Stimulated activated CD4-positive, alpha-beta T cell treated with anti-CD3 and anti-CD28 coated beads, TNF-alpha, amount 100 ng/mL, for 24 hours (primary cell): Measurements from ENCODE around the gene TEAD1.

Source experiments
- DNase-seq, 3 experiments: peaks; one replicate each; pipeline ENCODE4 v3.0.0-alpha.2; 2020; ENCODE audit warnings: low read depth in 3 of 3

The TEAD1 gene

DNA sequence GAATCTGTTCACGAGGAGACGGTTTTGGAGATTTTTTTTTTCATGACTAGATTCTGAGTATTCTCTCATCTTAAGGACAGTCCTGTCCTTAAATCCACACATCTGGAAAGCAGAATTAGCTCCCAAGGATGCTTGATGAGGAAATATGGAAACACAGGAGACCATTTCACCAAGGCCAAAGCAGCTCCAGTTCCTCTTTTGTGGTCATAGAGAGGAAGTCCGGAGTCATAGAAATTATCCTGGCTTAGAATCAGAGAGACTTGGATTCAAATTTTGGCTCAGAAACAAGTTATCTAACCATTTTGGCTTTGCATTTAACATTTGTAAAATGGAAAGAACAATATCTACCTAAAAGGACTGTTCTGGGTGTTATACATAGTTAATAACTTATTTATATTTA lies 7.3 kb upstream of the TEAD1 start:
- DNase-seq: no peak

DNA sequence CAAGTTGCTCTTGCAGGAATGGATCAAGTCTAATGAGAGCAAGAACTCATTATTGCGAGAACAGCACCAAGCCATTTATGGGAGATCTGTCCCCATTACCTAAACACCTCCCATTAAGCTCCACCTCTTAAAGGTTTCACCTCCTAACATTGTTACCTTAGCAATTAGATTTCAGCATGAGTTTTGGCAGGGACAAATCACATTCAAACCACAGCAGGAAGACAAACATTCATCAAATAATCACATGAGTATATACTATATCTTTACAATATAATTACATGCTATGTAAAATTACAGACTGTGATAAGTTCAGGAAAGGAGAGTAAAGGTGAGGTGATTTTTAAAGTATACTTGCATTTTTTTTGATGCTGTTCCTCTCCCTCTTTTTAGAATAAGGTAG lies 6.6 kb upstream of the TEAD1 start:
- no peak for DNase-seq

DNA sequence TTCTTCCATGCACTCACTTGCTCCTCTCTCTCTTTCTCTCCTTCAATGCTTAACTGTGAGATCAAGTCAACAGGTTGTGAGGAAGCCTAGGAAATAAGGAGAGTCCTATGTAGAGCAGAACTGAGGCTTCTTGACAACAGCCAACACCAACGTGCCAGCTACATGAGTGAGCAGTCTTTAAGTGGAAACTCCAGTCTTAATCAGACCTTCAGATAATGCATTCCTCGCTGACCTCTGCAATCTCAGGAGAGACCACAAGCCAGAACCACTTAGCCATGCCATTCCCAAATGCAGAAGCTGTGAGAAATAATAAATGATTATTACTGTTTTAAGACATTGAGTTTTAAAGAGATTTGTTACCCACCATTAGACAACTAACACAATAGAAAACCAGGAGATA lies 6.1 kb upstream of the TEAD1 start:
- DNase-seq: no peak

DNA sequence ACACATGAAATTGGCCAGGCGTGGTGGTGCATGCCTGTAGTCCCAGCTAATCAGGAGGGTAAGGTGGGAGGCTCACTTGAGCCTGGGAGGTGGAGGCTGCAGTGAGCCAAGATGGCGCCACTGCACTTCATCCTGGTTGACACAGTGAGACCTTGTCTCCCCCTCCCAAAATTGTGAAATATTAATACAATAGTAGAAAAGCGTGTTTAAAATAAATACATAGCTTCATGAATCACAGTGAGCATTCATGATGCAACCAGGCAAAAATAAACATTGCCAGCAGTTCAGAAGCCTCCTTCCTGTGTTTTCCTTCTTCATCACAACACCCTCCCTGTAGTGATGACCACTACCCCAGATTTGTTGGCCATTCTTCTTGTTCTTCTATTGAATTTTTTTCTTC lies 4.3 kb upstream of the TEAD1 start:
- DNase-seq: no peak

DNA sequence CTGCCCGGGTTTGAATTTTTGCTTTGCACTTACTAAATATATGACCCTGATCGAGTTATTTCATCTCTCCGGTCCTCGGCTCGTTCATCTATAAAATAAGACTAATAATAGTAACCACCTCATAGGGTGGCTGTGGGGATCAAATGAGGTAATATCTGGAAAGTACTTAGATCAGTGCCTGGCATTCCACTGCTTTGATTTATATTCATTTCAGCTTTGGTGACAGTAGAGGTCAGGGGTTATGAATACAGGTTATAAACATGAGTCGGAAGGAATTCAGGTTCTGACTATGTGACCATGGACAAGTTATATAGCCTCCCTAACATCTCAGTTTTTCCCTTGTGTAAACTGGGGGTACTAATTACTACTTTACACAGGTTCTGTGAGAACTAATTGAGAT lies 2.9 kb upstream of the TEAD1 start:
- DNase-seq: no peak

DNA sequence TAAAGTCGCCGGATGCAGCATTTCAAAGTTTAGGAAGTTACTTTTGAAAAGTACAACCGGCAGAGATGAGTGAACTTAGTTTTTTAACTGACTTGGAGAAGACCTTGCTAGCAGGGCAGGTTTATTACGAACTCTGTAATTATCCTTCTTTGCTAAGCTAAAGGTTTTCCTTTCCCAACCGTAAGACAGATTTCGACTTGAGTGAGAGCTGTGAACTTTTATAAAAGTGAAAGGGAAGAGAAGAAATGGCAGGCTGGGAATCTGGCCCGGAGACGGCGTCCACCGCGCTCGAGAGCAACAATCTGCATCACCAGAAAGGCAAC lies 659 bp upstream of the TEAD1 start:
- no peak for DNase-seq

DNA sequence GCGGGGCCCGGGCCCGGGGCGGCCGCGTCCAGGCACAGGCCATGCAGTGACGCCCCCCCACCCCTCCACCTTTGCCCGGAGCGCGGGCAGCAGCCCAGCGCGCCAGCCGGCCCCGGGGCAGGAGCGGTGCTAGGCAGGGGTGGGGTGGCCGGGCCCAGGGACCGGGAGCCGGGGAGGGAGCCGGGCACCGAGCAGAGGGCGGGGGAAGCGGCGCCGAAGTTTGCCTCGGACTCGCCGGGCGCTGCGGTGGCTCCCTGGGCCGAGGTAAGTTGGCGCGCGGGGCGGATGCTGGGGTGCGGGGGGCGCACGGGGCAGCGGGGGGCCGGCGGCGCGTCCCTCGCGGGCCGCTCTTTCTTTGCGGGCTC lies 332 bp downstream of the TEAD1 start:
- peak in 1 of 3 experiments; percentile 11 for DNase-seq

DNA sequence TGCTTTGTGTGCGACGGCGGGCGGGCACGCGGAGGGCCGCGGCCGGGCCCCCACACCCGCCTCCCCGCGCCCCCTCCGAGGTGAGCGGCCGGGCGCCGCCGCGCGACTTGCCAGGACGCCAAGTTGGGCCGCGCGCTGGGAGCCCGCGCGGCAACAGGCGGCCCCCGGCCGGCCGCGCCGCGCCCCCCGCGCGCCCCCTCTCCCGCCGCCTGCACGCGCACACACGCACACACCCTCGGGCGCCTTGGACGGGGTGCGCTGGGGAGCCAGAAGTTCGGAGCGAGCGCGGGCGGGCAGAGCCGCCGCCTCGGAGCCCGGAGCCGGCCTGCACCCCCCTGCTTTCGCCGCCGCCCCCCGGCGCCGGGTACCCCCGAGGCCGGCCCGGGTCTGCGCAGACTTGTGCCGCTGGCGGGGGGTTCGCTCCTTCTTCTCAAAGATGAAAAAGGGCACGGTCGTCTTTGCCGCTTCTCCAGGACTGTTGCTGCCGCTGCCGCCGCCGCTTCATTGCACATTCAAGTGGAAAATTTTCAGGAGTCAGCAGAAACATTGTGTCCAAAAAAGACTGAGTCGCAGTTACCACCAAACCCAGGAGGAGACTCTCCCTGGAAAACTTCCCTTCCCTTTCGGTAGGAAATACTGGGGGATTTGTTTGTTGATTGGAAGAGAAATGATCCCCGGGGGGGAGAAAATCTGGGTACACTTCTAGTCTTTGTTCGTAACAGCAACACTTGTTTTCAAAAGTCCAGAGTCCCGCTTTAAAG lies 895 bp downstream of the TEAD1 start:
- DNase-seq: no peak

DNA sequence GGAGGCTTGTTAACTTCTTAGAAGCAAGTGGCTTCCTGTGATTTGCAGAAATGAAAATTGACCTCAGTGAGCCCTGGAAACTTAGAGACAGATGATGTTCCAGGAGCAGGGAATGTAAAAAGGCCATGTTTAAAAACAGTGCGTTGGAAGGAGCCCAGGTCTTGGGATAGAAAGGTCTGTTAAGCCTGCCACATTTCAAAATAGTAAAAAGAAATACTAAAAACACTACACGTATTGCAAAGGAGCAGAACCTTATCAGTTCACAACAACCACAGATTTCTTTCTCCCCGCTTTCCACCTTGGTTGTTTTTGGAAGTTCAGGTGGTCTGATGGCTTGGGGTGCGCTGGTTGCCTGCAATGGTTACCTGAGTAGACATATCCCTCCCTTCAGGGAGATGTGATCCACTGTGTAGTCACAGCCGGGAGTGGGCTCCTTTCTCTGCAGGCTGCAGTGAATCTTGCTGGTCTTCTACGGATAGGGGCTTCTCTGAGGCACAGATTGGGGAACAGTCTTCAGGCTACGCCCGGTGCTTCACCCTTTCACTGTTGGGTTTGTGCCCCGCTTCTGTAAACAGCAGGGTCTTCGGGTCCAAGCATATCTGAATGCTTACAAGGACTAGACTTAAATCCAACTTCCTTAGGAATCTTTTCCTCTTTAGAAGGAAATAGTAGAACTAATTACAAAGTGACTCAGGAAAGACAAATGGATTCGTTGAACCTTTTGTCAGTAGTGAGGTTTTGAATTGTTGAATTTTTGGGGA lies 1.9 kb downstream of the TEAD1 start:
- DNase-seq: no peak

DNA sequence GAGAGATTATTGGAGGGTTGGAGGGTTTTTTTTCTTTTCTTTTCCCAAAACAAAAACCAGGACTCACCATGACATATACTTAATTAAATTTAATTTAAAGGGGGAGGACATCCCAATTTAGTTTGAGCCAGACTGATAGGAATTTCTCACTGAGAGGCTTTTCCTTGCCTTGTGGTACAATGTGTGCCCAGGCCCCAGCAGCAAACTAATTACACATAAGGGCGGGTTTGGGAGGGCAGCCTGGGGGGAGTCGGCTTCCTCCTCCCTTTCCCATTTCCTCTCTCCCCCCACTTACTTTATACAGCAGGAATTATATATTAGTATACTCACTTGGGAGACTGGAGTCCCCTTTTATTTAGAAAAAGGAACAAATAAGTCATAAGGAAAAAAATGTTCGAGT lies 2.9 kb downstream of the TEAD1 start:
- no peak for DNase-seq

DNA sequence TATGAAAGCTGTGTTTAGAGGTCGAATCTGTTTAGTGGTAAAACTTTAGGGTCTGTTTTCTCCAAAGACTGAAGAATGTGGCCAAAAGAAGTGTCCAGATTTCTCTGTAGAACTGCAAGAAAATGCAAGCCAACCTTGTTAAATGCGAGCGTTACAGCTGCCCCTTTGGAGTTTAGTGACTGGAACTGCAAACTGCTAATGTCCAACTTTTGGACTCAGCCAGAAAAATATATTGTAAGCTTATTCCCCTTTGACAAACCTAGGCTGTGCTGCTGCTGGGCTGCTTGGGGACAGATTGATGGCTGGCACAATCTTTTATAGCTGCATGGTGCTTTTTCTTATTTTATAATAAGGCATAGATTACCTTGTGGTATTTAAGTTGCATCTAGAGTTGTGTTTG lies 3.9 kb downstream of the TEAD1 start:
- DNase-seq: no peak

DNA sequence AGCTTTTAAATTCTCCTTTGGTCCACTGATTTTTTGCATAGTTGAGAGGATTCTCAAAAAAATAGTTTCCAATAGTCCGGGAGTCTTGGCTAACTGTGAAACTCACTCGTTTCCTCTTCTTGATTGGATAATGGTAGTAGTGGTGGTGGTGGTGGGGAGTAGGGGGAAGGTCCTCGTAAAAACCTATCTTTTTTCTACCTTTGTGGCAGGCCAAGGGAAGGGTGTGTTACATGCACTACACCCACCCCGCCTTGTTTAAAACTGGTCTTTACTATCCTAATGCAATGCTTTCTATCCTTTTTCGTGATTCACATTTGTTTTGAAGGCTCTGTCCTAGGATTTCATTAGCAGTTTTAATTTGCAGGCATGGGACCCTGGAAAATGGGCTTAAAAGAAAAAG lies 4.8 kb downstream of the TEAD1 start:
- DNase-seq: no peak

DNA sequence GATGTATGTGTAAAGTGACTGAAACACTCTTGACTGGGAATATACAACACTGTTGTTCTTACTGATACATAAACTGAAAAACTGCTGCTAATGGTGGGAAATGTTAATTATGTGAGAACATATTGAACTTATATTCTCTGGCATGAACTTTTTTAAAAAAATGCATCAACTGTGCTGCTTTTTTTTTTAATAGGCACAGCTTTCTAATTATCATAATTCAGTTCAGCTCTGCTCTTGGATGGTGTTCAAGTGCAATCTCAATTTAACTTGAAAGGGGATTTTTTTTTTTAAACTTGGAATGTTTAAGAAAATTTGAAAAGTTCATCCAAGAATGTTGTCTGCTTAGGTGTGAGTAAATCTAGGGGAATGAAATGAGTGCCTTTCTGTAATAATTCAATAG lies 5.2 kb downstream of the TEAD1 start:
- DNase-seq: no peak

DNA sequence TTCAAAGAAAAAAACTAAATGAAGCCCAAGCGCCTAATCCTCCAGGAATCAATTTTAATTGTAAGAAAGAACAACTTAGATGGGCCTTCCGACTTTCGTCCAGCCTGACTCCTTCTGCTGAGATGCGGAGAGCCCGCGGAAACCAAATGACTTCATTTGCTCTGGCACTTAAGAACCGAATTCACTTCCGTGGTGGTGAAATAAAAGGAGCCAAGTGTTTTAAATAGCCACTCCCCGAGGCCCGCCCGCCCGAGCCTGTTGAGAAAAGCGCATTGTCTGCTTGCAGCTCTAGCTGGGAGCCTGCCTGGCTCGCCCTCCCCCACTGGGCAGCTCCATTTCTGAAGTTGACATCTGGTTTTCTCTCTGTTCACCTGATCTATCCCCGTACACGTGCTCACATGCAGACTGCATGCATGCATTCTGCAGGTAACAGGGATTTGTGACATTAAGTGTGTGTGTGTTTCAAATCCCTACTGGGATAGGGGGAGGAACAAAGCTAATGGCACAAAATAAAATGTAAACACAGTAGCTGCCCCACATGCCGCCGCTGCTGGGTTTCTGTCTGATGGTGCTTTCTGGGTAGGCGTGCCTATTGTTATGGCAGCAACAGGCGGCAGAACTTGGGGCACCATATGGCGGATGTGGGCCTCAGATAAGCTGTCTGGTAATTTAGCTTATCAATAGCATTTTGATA lies 6.2 kb downstream of the TEAD1 start:
- peak in 1 of 3 experiments; percentile 3 for DNase-seq

DNA sequence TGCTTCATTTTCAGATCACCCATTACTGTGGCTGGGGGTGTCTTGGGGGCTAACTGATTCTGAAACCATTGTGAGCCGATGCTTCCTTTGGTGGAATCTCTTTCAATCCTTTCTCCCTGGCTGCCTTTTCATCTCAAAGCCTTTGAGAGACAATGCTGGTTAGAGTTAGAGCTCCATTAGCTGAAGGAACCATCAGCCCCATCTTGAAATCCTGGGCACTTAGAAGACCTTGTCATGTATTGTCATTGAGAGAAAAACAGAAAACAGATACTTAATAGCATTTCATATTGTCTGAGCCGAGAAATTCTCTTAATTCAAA lies 6.7 kb downstream of the TEAD1 start:
- no peak for DNase-seq

DNA sequence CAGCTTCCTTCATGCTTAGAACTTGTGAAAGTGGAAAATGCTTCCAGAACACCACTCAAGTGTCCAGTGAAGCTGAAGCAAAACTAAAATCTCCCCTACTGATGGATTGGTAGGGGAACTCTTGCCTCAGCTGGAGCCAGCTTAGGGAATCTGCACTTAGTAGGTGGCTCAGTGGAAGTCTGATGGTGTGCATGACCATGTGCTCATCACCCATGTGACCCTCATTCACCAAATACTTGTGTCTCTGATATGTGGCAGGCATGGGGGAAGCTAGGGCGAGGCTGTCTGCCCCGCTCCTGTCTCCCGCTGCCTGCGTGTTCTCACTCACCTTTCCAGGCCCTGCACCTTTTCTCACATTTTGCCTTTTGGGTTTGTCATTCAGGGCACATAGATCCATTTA lies 7.2 kb downstream of the TEAD1 start:
- no peak for DNase-seq

DNA sequence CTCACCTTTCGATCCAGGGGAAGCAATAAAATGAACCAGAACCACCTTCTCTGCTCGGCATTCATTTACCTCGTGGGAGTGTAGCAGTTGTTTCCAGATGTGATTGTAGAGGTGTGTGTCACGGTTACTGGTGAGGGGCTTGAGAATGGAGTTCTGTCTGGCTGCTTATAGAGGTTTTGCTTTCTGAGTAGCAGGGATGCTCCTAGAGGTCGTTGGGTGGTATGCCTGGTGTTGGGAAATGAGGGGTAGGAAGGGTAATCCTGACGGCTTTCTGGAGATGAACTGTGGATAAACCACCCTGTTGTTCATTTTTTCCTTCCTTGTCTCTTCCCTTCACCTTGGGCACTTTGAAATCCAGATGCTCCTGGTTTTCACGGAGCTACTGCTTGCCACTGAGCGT lies 8.1 kb downstream of the TEAD1 start:
- DNase-seq: no peak

DNA sequence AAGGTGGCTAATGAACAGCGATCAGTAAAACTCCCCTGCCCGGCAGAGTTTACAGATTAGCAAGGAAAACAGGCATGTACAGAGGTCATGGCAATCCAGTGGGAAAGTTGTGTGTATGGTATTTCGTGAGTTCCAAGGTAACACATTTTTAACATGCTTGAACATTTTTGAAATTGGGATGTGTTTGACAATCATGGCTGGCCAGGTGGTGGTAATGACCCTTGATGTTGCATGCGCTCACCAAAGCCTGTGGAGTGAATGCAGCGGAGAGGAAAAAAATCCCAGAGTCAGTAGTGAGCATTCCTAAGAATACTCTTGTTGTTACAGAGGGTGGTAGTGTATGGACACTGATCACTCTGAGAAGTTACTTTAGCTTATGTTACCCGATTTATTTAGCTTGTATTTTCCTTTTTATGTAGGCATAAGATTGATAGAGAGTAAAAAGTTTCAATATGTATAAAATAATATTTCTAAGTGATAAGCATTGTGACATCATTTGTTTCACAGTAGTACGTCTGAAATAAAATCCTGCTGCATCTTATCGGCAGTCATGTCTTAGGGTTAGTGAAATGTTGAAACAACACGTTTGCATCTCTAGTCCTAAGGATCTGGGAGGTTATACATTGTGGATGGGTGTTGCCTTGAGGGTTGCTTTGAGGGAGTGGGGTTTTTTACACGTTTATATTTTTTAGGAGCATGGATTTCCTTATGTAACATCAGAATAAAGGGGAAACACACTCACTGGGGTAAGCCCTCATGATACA lies 8.7 kb downstream of the TEAD1 start:
- DNase-seq: no peak

DNA sequence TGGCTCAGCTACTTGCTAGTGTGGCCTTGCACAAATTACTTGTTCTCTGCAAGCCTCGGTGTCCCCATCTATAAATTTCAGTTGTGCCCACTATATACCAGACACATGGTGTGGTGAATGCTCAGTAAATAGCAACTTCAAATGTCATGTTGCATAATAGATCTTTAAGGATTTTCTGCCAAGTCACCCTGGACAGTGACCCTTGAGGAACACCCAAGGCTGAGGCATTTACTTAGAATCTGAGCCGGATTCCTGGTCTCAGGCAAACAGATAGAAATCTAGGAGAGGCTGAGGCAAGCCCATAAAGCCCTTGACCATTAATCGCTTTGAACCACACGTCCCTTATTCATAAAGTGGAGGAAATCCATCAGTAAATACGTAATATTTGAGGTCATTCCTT lies 9.7 kb downstream of the TEAD1 start:
- DNase-seq: no peak

DNA sequence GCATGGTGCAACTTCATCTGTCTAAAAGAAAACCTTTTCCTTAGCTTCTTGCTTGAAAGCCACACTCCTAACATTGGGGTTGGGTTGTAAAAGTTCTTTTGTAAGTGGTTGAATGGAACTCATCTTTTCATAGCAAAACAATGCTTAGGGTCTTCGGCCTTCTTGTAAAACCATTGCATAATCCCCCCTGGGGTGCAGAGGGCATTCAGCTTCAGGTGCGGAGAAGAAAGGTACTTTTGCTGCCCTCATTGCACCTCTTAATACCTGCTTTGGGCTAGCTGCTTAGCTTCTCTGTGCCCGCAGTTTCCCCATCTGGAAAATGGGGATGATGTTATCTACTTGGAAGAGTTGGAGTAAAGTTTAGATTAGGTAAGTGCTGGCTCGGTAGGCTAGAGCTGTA lies 10.1 kb downstream of the TEAD1 start:
- DNase-seq: no peak

DNA sequence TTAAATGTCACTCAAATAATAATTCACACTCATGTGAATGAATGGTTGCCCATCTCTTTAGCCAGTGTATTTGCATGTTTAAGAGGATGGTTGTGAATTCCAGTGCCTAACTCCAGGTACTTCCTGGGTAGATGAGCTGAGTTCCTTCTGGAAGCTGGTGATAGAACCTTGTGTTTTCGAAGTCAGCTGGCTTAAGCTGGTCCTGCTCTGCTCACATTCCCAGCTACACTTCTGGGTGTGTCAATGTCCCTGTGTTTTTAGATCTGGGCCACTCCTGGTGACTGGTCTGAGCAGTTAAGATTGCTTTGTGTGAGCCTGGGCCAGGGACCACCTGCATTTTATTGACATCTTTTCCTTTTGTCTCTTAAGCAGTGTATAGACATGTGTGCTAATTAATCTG lies 10.6 kb downstream of the TEAD1 start:
- DNase-seq: no peak

DNA sequence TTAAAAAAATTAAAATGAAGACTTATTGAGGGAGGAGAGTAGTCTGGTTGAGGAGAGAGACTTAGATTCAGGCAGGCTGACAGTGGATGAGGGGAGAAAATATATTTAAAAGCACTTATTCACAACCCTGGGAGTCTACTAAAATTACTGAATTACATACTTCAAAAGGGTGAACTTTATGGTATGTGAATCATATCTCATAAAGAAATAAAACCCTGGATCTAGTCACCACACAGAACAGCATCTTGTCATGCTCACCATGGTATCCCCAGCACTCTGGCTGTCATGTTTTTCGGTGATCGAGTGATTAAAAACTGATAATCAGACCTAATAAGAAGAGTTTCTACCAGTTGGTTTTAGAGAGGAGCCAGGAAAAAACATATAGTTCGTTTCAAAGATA lies 11.0 kb downstream of the TEAD1 start:
- DNase-seq: no peak
